Mammary epithelial cell (primary cell): Measurements from ENCODE around the gene KDM1B.

Experiments
- EZH2 ChIP-seq: IDR thresholded peaks from 2 replicates; pipeline ENCODE4 v1.6.1; 2012; ENCODE audit warnings: low read length, inconsistent platforms, borderline replicate concordance
- TF ChIP-seq, protein P1 (sequence below), 2 donors: IDR thresholded peaks in 1 of 2; conservative IDR thresholded peaks in 1 of 2; 2 replicates each; pipeline ENCODE4 v1.5.1; 2011 to 2012; ENCODE audit warnings: inconsistent platforms in 2 of 2, low read length in 2 of 2, mild to moderate bottlenecking in 2 of 2, control low read depth in 1 of 2, low read depth in 1 of 2; ENCODE audit not compliant: insufficient read depth in 1 of 2; ENCODE audit errors: extremely low read depth in 1 of 2

GRCh38 chr6:18136260-18136659 is 19.0 kb upstream of the KDM1B start:
- TF ChIP-seq EZH2, result no peak
- TF ChIP-seq, protein P1, sequence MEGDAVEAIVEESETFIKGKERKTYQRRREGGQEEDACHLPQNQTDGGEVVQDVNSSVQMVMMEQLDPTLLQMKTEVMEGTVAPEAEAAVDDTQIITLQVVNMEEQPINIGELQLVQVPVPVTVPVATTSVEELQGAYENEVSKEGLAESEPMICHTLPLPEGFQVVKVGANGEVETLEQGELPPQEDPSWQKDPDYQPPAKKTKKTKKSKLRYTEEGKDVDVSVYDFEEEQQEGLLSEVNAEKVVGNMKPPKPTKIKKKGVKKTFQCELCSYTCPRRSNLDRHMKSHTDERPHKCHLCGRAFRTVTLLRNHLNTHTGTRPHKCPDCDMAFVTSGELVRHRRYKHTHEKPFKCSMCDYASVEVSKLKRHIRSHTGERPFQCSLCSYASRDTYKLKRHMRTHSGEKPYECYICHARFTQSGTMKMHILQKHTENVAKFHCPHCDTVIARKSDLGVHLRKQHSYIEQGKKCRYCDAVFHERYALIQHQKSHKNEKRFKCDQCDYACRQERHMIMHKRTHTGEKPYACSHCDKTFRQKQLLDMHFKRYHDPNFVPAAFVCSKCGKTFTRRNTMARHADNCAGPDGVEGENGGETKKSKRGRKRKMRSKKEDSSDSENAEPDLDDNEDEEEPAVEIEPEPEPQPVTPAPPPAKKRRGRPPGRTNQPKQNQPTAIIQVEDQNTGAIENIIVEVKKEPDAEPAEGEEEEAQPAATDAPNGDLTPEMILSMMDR (conservative IDR thresholded peaks at IDR 0.05 in 1 of 2, IDR thresholded peaks at IDR 0.05 in 1 of 2; ENCODE audit: extremely low read depth in 1 of 2, insufficient read depth in 1 of 2, low read depth in 1 of 2, low read length in 2 of 2), result no peak
